Transverse colon (tissue), 4 donors: ENCODE results near the gene TRPT1.

Experiments
- CTCF ChIP-seq, 5 experiments: fragments of 200-600 bp in 3 of 5; fragments of 450-650 bp in 2 of 5; sonication (generic) in 3 of 5; IDR thresholded peaks; 1 replicate in 2 of 5; 2 replicates in 3 of 5; pipeline ENCODE4 v1.5.1; 2016 to 2017; ENCODE audit warnings: antibody characterized with exemption in 5 of 5, inconsistent platforms in 3 of 5, mild to moderate bottlenecking in 2 of 5, moderate library complexity in 1 of 5
- POLR2A ChIP-seq: fragments of 450-650 bp; IDR thresholded peaks from one replicate; pipeline ENCODE4 v1.6.1; 2016; ENCODE audit warnings: antibody characterized with exemption, mild to moderate bottlenecking, moderate library complexity
- POLR2AphosphoS5 ChIP-seq, 3 donors: sonication (generic); formaldehyde crosslinking; IDR thresholded peaks; one replicate each; pipeline ENCODE4 v1.6.1; 2016; ENCODE audit warnings: antibody characterized with exemption in 3 of 3

- no peak for TF ChIP-seq POLR2AphosphoS5 (IDR thresholded peaks at IDR 0.05)
- TF ChIP-seq CTCF (IDR thresholded peaks at IDR 0.05): no peak
- TF ChIP-seq POLR2A: no peak
Observed at GRCh38 chr11:64183890-64184289, 42.1 kb downstream of the TRPT1 start.
